H9 (cell line): ENCODE results near the gene ERC1. TPM values are rescaled to one million over a fixed set of nuclear protein-coding genes. Genes with fewer than 3 reads are reported as not detected.

Experiments
- DNase-seq: peaks from one replicate; pipeline ENCODE4 v3.0.0-alpha.2; 2017
- H2AFZ ChIP-seq: one replicate; pipeline ENCODE4 v1.6.1; 2013; ENCODE audit warnings: mild to moderate bottlenecking, low read length, control low read depth, moderate library complexity
- H2AK5ac ChIP-seq: 2 replicates; pipeline ENCODE4 v1.6.1; 2013; ENCODE audit warnings: low read length, control low read depth, mixed read lengths; ENCODE audit not compliant: insufficient read length
- H2BK120ac ChIP-seq: one replicate; pipeline ENCODE4 v1.6.1; 2013; ENCODE audit warnings: low read depth, mild to moderate bottlenecking, low read length, control low read depth, inconsistent platforms; ENCODE audit not compliant: poor library complexity, severe bottlenecking
- H2BK12ac ChIP-seq: 2 replicates; pipeline ENCODE4 v1.6.1; 2013; ENCODE audit warnings: low read length, control low read depth, mixed read lengths, low read depth; ENCODE audit not compliant: insufficient read length
- H2BK15ac ChIP-seq: 2 replicates; pipeline ENCODE4 v1.6.1; 2013; ENCODE audit warnings: low read depth, low read length, control low read depth
- H2BK20ac ChIP-seq: one replicate; pipeline ENCODE4 v1.6.1; 2013; ENCODE audit warnings: low read depth, mild to moderate bottlenecking, low read length, control low read depth, inconsistent platforms; ENCODE audit not compliant: poor library complexity, severe bottlenecking
- H2BK5ac ChIP-seq: 2 replicates; pipeline ENCODE4 v1.6.1; 2013; ENCODE audit warnings: low read length, control low read depth, mixed read lengths; ENCODE audit not compliant: insufficient read length
- H3K14ac ChIP-seq: 2 replicates; pipeline ENCODE4 v1.6.1; 2013; ENCODE audit warnings: low read length, control low read depth; ENCODE audit not compliant: insufficient read depth
- H3K18ac ChIP-seq: 2 replicates; pipeline ENCODE4 v1.6.1; 2013; ENCODE audit warnings: low read depth, mild to moderate bottlenecking, mixed read lengths, low read length, control low read depth; ENCODE audit not compliant: insufficient read length
- H3K23ac ChIP-seq: 2 replicates; pipeline ENCODE4 v1.6.1; 2013; ENCODE audit warnings: low read length, control low read depth, mixed read lengths, low read depth; ENCODE audit not compliant: insufficient read length
- H3K23me2 ChIP-seq: 2 replicates; pipeline ENCODE4 v1.6.1; 2013; ENCODE audit warnings: low read depth, mild to moderate bottlenecking, mixed read lengths, low read length, control low read depth; ENCODE audit not compliant: insufficient read length, poor library complexity, severe bottlenecking
- H3K27ac ChIP-seq: 2 replicates; pipeline ENCODE4 v1.5.1; 2013; ENCODE audit warnings: low read length, control low read depth, mixed read lengths, low read depth; ENCODE audit not compliant: insufficient read length
- H3K27me3 ChIP-seq: 2 replicates; pipeline ENCODE4 v1.6.1; 2013; ENCODE audit warnings: low read length, control low read depth, inconsistent platforms; ENCODE audit not compliant: insufficient read depth
- H3K4ac ChIP-seq: 2 replicates; pipeline ENCODE4 v1.6.1; 2013; ENCODE audit warnings: low read depth, mild to moderate bottlenecking, control low read depth, inconsistent platforms, low read length, moderate library complexity
- H3K4me1 ChIP-seq: 2 replicates; pipeline ENCODE4 v1.6.1; 2013; ENCODE audit warnings: low read length, control low read depth, inconsistent platforms; ENCODE audit not compliant: insufficient read depth
- H3K4me2 ChIP-seq: 2 replicates; pipeline ENCODE4 v1.6.1; 2013; ENCODE audit warnings: low read length, control low read depth, mixed read lengths; ENCODE audit not compliant: insufficient read length, insufficient read depth
- H3K56ac ChIP-seq: 2 replicates; pipeline ENCODE4 v1.6.1; 2013; ENCODE audit warnings: low read depth, mild to moderate bottlenecking, mixed read lengths, low read length, control low read depth; ENCODE audit not compliant: insufficient read length
- H3K79me1 ChIP-seq: 2 replicates; pipeline ENCODE4 v1.6.1; 2013; ENCODE audit warnings: low read depth, mild to moderate bottlenecking, moderate library complexity, low read length, control low read depth, inconsistent platforms; ENCODE audit not compliant: insufficient read depth, poor library complexity, severe bottlenecking
- H3K79me2 ChIP-seq: 2 replicates; pipeline ENCODE4 v1.6.1; 2013; ENCODE audit warnings: low read length, control low read depth, inconsistent platforms; ENCODE audit not compliant: insufficient read depth
- H3K9ac ChIP-seq: 2 replicates; pipeline ENCODE4 v1.6.1; 2013; ENCODE audit warnings: low read length, control low read depth, mixed read lengths; ENCODE audit not compliant: insufficient read length; ENCODE audit errors: extremely low read depth
- H3K9me3 ChIP-seq: one replicate; pipeline ENCODE4 v1.6.1; 2013; ENCODE audit warnings: low read depth, low read length, inconsistent platforms; ENCODE audit not compliant: control insufficient read depth
- H3T11ph ChIP-seq: one replicate; pipeline ENCODE4 v1.6.1; 2013; ENCODE audit warnings: mild to moderate bottlenecking, low read length, control low read depth, inconsistent platforms
- H4K20me1 ChIP-seq: one replicate; pipeline ENCODE4 v1.6.1; 2013; ENCODE audit not compliant: control insufficient read depth, insufficient read length, insufficient read depth
- H4K5ac ChIP-seq: 2 replicates; pipeline ENCODE4 v1.6.1; 2013; ENCODE audit warnings: low read depth, mild to moderate bottlenecking, mixed read lengths, low read length, control low read depth; ENCODE audit not compliant: insufficient read length
- H4K8ac ChIP-seq: replicated peaks from 2 replicates; pipeline ENCODE4 v1.6.1; 2013; ENCODE audit warnings: low read length, control low read depth, mixed read lengths, low read depth; ENCODE audit not compliant: insufficient read length
- H4K91ac ChIP-seq: 2 replicates; pipeline ENCODE4 v1.6.1; 2013; ENCODE audit warnings: low read depth, mild to moderate bottlenecking, moderate library complexity, mixed read lengths, low read length, control low read depth; ENCODE audit not compliant: insufficient read length
- H3K27ac Mint-ChIP-seq, 3 experiments: 2 replicates in 2 of 3; 3 replicates in 1 of 3; pipeline ENCODE4 v1.8.0; 2020 to 2021; ENCODE audit warnings: mixed read lengths in 3 of 3, mild to moderate bottlenecking in 1 of 3, moderate library complexity in 1 of 3
- H3K27me3 Mint-ChIP-seq: 2 replicates; pipeline ENCODE4 v1.8.0; 2021; ENCODE audit warnings: low read depth, mild to moderate bottlenecking, moderate library complexity, mixed read lengths
- H3K36me3 Mint-ChIP-seq, 3 experiments: 2 replicates in 2 of 3; 3 replicates in 1 of 3; pipeline ENCODE4 v1.8.0; 2020 to 2021; ENCODE audit warnings: low read depth in 3 of 3, mixed read lengths in 3 of 3; ENCODE audit not compliant: insufficient read depth in 1 of 3
- H3K4me1 Mint-ChIP-seq, 2 experiments: 2 replicates each; pipeline ENCODE4 v1.8.0; 2020; ENCODE audit warnings: mixed read lengths in 2 of 2
- H3K4me3 Mint-ChIP-seq, 2 experiments: 2 replicates in 1 of 2; 3 replicates in 1 of 2; pipeline ENCODE4 v1.8.0; 2020 to 2021; ENCODE audit warnings: mild to moderate bottlenecking in 2 of 2, mixed read lengths in 2 of 2, moderate library complexity in 1 of 2
- H3K9me3 Mint-ChIP-seq, 2 experiments: 2 replicates in 1 of 2; 3 replicates in 1 of 2; pipeline ENCODE4 v1.8.0; 2020; ENCODE audit warnings: mild to moderate bottlenecking in 2 of 2, mixed read lengths in 2 of 2, moderate library complexity in 1 of 2
- CTCF ChIP-seq: fragments of 200-600 bp; sonication (generic); conservative IDR thresholded peaks from 3 replicates; pipeline ENCODE4 v1.8.0; 2021; ENCODE audit warnings: antibody characterized with exemption, mild to moderate bottlenecking
- WGBS: extraction: QIAGEN DNeasy Blood & Tissue Kit; methylation state at CpG from one replicate; pipeline ENCODE4 v1.1.7; 2013; ENCODE audit warnings: missing lambda C conversion rate, low lambda C conversion rate, mixed read lengths; ENCODE audit not compliant: insufficient read length; ENCODE audit errors: extremely low coverage; 5-methylcytosine and 5-hydroxymethylcytosine counted together
- total RNA-seq: library from RNA; stranded (reverse); gene quantifications from 2 replicates; pipeline ENCODE4 v1.2.1, GENCODE V29; 2021

The ERC1 gene
- total RNA-seq, 1 experiment from 2014 or later, result 51.2 TPM

GRCh38 chr12:1328391-1328790 lies 337.4 kb downstream of the ERC1 start:
- Histone ChIP-seq H3K27ac (no peak overlapping the region), H3K4me1 (no peaks in the 10 kb centered on the region), H2BK15ac (no peak overlapping the region), H2BK120ac (no peak overlapping the region), H3K56ac (no peak overlapping the region), H4K5ac (no peak overlapping the region), H4K8ac (no peak overlapping the region), H3K79me1 (no peaks in the 10 kb centered on the region), H2BK20ac (no peak overlapping the region), H3K9me3 (no peaks in the 10 kb centered on the region), H3K18ac (no peak overlapping the region), H4K20me1 (no peaks in the 10 kb centered on the region), H3K23me2 (no peaks in the 10 kb centered on the region), H3K14ac (no peak overlapping the region), H2BK5ac (no peak overlapping the region), H2AK5ac (no peak overlapping the region), H4K91ac (no peak overlapping the region), H2AFZ (no peak overlapping the region), H2BK12ac (no peak overlapping the region), H3K23ac (no peak overlapping the region), H3T11ph (no peak overlapping the region), H3K4me2 (no peak overlapping the region), H3K4ac (no peak overlapping the region), H3K79me2 (no peaks in the 10 kb centered on the region), H3K27me3 (no peaks in the 10 kb centered on the region), H3K9ac (no peak overlapping the region)
- Mint-ChIP-seq H3K36me3 (peaks cover 0 to 4% (median 3%) of the 10 kb centered on the region in 3 experiments; a peak in 2 of 7 replicates), H3K9me3 (no peaks in the 10 kb centered on the region), H3K4me3 (no peak overlapping the region), H3K27me3 (no peaks in the 10 kb centered on the region), H3K27ac (no peak overlapping the region), H3K4me1 (no peaks in the 10 kb centered on the region)
- WGBS, result no CpG with 5 or more reads among the region's 8 CpGs
- DNase-seq, result no peak
- no peak for TF ChIP-seq CTCF
